Endodermal cell (in vitro differentiated cells): Measurements from ENCODE around the gene KCNMB4. TPM values are rescaled to one million over a fixed set of nuclear protein-coding genes. Genes with fewer than 3 reads are reported as not detected.

Experiments used
- DNase-seq: peaks from one replicate; pipeline ENCODE4 v3.0.0-alpha.2; 2017
- H3K27ac ChIP-seq: 2 replicates; pipeline ENCODE4 v1.5.1; 2013; ENCODE audit warnings: mild to moderate bottlenecking, low read depth, low read length, moderate library complexity
- H3K27me3 ChIP-seq: 2 replicates; pipeline ENCODE4 v1.6.1; 2013; ENCODE audit warnings: mild to moderate bottlenecking, low read length, moderate library complexity; ENCODE audit not compliant: insufficient read depth, control insufficient read depth, poor library complexity, severe bottlenecking
- H3K36me3 ChIP-seq: 2 replicates; pipeline ENCODE4 v1.7.0; 2013; ENCODE audit warnings: mild to moderate bottlenecking, low read length, moderate library complexity; ENCODE audit not compliant: control insufficient read depth, insufficient read depth
- H3K4me1 ChIP-seq: one replicate; pipeline ENCODE4 v1.7.0; 2013; ENCODE audit warnings: low read length; ENCODE audit not compliant: control insufficient read depth, insufficient read depth
- H3K4me3 ChIP-seq: 2 replicates; pipeline ENCODE4 v1.5.1; 2013; ENCODE audit warnings: mild to moderate bottlenecking, low read length, moderate library complexity
- H3K9ac ChIP-seq: 2 replicates; pipeline ENCODE4 v1.6.1; 2013; ENCODE audit warnings: mild to moderate bottlenecking, low read length, moderate library complexity; ENCODE audit not compliant: poor library complexity, severe bottlenecking; ENCODE audit errors: extremely low read depth
- H3K9me3 ChIP-seq: 2 replicates; pipeline ENCODE4 v1.6.1; 2013; ENCODE audit warnings: mild to moderate bottlenecking, low read length, moderate library complexity; ENCODE audit not compliant: control insufficient read depth
- H3K27ac Mint-ChIP-seq: 2 replicates; pipeline ENCODE4 v1.8.0; 2020; ENCODE audit warnings: mixed read lengths
- H3K27me3 Mint-ChIP-seq: 2 replicates; pipeline ENCODE4 v1.8.0; 2021; ENCODE audit warnings: mild to moderate bottlenecking, mixed read lengths; ENCODE audit not compliant: insufficient read depth
- H3K36me3 Mint-ChIP-seq: 2 replicates; pipeline ENCODE4 v1.8.0; 2020; ENCODE audit warnings: low read depth, mixed read lengths
- H3K4me1 Mint-ChIP-seq: 2 replicates; pipeline ENCODE4 v1.8.0; 2020; ENCODE audit warnings: mixed read lengths
- H3K4me3 Mint-ChIP-seq: 2 replicates; pipeline ENCODE4 v1.8.0; 2020; ENCODE audit warnings: mild to moderate bottlenecking, moderate library complexity, mixed read lengths
- H3K9me3 Mint-ChIP-seq: 2 replicates; pipeline ENCODE4 v1.8.0; 2020; ENCODE audit warnings: mild to moderate bottlenecking, mixed read lengths
- WGBS, 2 experiments: methylation state at CpG; one replicate each; pipeline versions ENCODE4 v1.1.5 to v1.1.7; 2013; ENCODE audit warnings: missing lambda C conversion rate in 2 of 2, mixed read lengths in 1 of 2; ENCODE audit not compliant: insufficient coverage in 1 of 2, insufficient read length in 1 of 2; 5-methylcytosine and 5-hydroxymethylcytosine counted together
- total RNA-seq, 2 donors: library from RNA; stranded (reverse); fragmentation: NEBNext Ultra II Directional in 1 of 2; extraction: Animal tissue kit (Norgen Biotek cat#: 25700) in 1 of 2; gene quantifications; 2 replicates in 1 of 2; 3 replicates in 1 of 2; pipeline ENCODE4 v1.2.1, GENCODE V29; 2021
- TF ChIP-seq, protein P1 (sequence below): fragments of 200-600 bp; sonication (generic); conservative IDR thresholded peaks from 2 replicates; pipeline ENCODE4 v1.5.0; 2021; ENCODE audit warnings: antibody characterized with exemption, mild to moderate bottlenecking

Gene KCNMB4
- total RNA-seq, 2 donors from 2014 or later = 11.9 to 13.1 TPM

DNA sequence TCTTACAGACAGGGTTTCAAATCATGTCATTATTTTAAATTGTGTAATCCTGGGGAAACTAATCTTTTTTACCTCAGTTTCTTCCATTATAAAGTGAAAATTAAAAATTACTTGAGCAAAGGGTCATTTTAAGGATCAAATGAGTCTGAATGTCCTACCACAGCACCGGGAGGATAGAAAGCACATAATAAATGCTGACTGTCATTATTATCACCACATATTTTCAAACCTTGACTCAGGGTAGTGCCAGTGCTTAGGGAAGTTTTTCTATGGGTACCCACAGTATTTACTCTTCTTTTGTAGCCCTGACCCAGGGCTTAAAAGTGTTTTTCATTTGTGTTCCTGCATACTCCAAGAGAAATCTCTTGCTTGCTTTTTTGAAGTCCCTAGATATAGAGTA lies 60.5 kb downstream of the KCNMB4 start:
- no peak overlapping the region for H3K4me3 Mint-ChIP-seq
- WGBS, 2 experiments = 86% methylated on average over 1 of the region's 1 CpG; no CpG with 5 or more reads in 1 of the 2 experiments
- Histone ChIP-seq H3K27ac (no peak overlapping the region), H3K9ac (no peak overlapping the region), H3K27me3 (no peaks in the 10 kb centered on the region), H3K4me3 (no peak overlapping the region), H3K4me1 (no peaks in the 10 kb centered on the region), H3K9me3 (no peaks in the 10 kb centered on the region), H3K36me3 (no peaks in the 10 kb centered on the region)
- DNase-seq = no peak
- peaks cover 26% of the 10 kb centered on the region for H3K36me3 Mint-ChIP-seq
- TF ChIP-seq, protein P1, sequence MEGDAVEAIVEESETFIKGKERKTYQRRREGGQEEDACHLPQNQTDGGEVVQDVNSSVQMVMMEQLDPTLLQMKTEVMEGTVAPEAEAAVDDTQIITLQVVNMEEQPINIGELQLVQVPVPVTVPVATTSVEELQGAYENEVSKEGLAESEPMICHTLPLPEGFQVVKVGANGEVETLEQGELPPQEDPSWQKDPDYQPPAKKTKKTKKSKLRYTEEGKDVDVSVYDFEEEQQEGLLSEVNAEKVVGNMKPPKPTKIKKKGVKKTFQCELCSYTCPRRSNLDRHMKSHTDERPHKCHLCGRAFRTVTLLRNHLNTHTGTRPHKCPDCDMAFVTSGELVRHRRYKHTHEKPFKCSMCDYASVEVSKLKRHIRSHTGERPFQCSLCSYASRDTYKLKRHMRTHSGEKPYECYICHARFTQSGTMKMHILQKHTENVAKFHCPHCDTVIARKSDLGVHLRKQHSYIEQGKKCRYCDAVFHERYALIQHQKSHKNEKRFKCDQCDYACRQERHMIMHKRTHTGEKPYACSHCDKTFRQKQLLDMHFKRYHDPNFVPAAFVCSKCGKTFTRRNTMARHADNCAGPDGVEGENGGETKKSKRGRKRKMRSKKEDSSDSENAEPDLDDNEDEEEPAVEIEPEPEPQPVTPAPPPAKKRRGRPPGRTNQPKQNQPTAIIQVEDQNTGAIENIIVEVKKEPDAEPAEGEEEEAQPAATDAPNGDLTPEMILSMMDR = no peak
- H3K9me3 Mint-ChIP-seq = no peaks in the 10 kb centered on the region
- no peaks in the 10 kb centered on the region for H3K27me3 Mint-ChIP-seq
- H3K4me1 Mint-ChIP-seq = peaks cover 5% of the 10 kb centered on the region
- H3K27ac Mint-ChIP-seq = no peak overlapping the region

DNA sequence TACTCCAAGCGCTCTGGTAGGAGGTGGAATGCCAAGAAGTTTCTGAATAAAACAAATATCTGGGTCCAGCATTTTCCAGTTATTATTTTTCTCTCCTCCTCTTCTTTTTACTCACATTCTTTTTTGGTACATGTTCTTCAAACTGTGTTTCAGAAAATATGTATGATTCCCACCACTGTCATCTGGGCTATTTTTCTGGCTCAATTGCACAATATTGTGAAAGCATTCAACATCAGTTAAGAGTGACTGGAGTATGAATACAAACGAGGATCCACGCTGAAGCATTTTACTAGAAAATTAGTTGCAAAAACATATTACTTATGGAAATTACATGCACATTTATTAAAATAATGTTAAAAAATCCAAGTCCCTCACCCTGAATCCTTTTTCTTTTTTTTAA lies 61.5 kb downstream of the KCNMB4 start:
- Mint-ChIP-seq H3K4me1 (peaks cover 5% of the 10 kb centered on the region), H3K27ac (no peak overlapping the region), H3K9me3 (no peaks in the 10 kb centered on the region), H3K36me3 (peaks cover 29% of the 10 kb centered on the region), H3K4me3 (no peak overlapping the region), H3K27me3 (no peaks in the 10 kb centered on the region)
- Histone ChIP-seq H3K4me1 (no peaks in the 10 kb centered on the region), H3K9ac (no peak overlapping the region), H3K9me3 (no peaks in the 10 kb centered on the region), H3K36me3 (no peaks in the 10 kb centered on the region), H3K27me3 (no peaks in the 10 kb centered on the region), H3K4me3 (no peak overlapping the region), H3K27ac (no peak overlapping the region)
- TF ChIP-seq, protein P1 = no peak
- no peak for DNase-seq
- 83% methylated on average over 2 of the region's 3 CpGs; no CpG with 5 or more reads in 1 of the 2 experiments for WGBS, 2 experiments

DNA sequence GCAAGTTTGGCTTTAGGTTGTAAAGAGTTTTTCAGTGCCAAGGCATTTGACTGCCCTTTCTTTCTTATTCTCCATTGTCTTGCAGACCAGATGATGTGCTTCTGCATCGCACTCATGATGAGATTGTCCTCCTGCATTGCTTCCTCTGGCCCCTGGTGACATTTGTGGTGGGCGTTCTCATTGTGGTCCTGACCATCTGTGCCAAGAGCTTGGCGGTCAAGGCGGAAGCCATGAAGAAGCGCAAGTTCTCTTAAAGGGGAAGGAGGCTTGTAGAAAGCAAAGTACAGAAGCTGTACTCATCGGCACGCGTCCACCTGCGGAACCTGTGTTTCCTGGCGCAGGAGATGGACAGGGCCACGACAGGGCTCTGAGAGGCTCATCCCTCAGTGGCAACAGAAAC lies 64.3 kb downstream of the KCNMB4 start:
- no peak overlapping the region for H3K27ac Mint-ChIP-seq
- no peaks in the 10 kb centered on the region for H3K4me1 ChIP-seq
- TF ChIP-seq, protein P1 = no peak
- peaks cover 7% of the 10 kb centered on the region for H3K9me3 Mint-ChIP-seq
- H3K36me3 ChIP-seq = no peaks in the 10 kb centered on the region
- H3K27me3 ChIP-seq = no peaks in the 10 kb centered on the region
- 96% methylated on average over 8 to 11 of the region's 11 CpGs for WGBS, 2 experiments
- no peaks in the 10 kb centered on the region for H3K4me1 Mint-ChIP-seq
- no peak overlapping the region for H3K4me3 Mint-ChIP-seq
- peaks cover 6% of the 10 kb centered on the region for H3K9me3 ChIP-seq
- H3K36me3 Mint-ChIP-seq = peaks cover 43% of the 10 kb centered on the region
- H3K27ac ChIP-seq = no peak overlapping the region
- no peak overlapping the region for H3K9ac ChIP-seq
- DNase-seq = no peak
- no peaks in the 10 kb centered on the region for H3K27me3 Mint-ChIP-seq
- H3K4me3 ChIP-seq = no peak overlapping the region
